ENCODE results near the gene MX2.

The MX2 gene

GRCh38 chr21:41346758-41347157 lies 15.1 kb upstream of the MX2 start:
- Histone ChIP-seq H4K20me1 (ENCODE audit: control insufficient read depth, insufficient read depth, low read depth, low read length) (no peaks in the 10 kb centered on the region), H3F3A (ENCODE audit: control insufficient read depth, insufficient read depth) (no peaks in the 10 kb centered on the region), H3K27me3 (ENCODE audit: control insufficient read depth, low read length) (peaks cover 6% of the 10 kb centered on the region), H3K4me2 (ENCODE audit: low read length) (no peak overlapping the region), H3K4me3 (ENCODE audit: low read length) (no peak overlapping the region), H3K4me1 (ENCODE audit: control insufficient read depth, low read length) (no peaks in the 10 kb centered on the region), H3K79me2 (ENCODE audit: control insufficient read depth, low read length) (no peaks in the 10 kb centered on the region), H3K9me2 (replicated peaks; ENCODE audit: control insufficient read depth, low read length) (no peaks in the 10 kb centered on the region), H3K36me3 (ENCODE audit: control insufficient read depth, low read length) (no peaks in the 10 kb centered on the region), H3K27ac (ENCODE audit: low read depth, low read length) (no peak overlapping the region), H3K9me3 (ENCODE audit: control insufficient read depth, insufficient read depth, low read length) (no peaks in the 10 kb centered on the region)
- TF ChIP-seq, protein P1, sequence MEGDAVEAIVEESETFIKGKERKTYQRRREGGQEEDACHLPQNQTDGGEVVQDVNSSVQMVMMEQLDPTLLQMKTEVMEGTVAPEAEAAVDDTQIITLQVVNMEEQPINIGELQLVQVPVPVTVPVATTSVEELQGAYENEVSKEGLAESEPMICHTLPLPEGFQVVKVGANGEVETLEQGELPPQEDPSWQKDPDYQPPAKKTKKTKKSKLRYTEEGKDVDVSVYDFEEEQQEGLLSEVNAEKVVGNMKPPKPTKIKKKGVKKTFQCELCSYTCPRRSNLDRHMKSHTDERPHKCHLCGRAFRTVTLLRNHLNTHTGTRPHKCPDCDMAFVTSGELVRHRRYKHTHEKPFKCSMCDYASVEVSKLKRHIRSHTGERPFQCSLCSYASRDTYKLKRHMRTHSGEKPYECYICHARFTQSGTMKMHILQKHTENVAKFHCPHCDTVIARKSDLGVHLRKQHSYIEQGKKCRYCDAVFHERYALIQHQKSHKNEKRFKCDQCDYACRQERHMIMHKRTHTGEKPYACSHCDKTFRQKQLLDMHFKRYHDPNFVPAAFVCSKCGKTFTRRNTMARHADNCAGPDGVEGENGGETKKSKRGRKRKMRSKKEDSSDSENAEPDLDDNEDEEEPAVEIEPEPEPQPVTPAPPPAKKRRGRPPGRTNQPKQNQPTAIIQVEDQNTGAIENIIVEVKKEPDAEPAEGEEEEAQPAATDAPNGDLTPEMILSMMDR (IDR thresholded peaks at IDR 0.05; ENCODE audit: low read depth, low read length, poor library complexity, severe bottlenecking), result no peak
- TF ChIP-seq EZH2phosphoT487 (IDR thresholded peaks at IDR 0.05; ENCODE audit: borderline replicate concordance, low read length), result no peak

- H3K36me3 ChIP-seq (ENCODE audit: control insufficient read depth, low read length), result no peaks in the 10 kb centered on the region
- H3K4me2 ChIP-seq (ENCODE audit: low read length), result no peak overlapping the region
- no peaks in the 10 kb centered on the region for H3K9me2 ChIP-seq (replicated peaks; ENCODE audit: control insufficient read depth, low read length)
- TF ChIP-seq, protein P1 (IDR thresholded peaks at IDR 0.05; ENCODE audit: low read depth, low read length, poor library complexity, severe bottlenecking), result no peak
- no peak for TF ChIP-seq EZH2phosphoT487 (IDR thresholded peaks at IDR 0.05; ENCODE audit: borderline replicate concordance, low read length)
- peaks cover 3% of the 10 kb centered on the region for H3K27me3 ChIP-seq (ENCODE audit: control insufficient read depth, low read length)
- H4K20me1 ChIP-seq (ENCODE audit: control insufficient read depth, insufficient read depth, low read depth, low read length), result no peaks in the 10 kb centered on the region
- no peaks in the 10 kb centered on the region for H3K79me2 ChIP-seq (ENCODE audit: control insufficient read depth, low read length)
- H3K4me3 ChIP-seq (ENCODE audit: low read length), result no peak overlapping the region
- H3K4me1 ChIP-seq (ENCODE audit: control insufficient read depth, low read length), result no peaks in the 10 kb centered on the region
- H3K27ac ChIP-seq (ENCODE audit: low read depth, low read length), result no peak overlapping the region
- H3F3A ChIP-seq (ENCODE audit: control insufficient read depth, insufficient read depth), result no peaks in the 10 kb centered on the region
- H3K9me3 ChIP-seq (ENCODE audit: control insufficient read depth, insufficient read depth, low read length), result no peaks in the 10 kb centered on the region
These were observed 13.4 kb upstream of the MX2 start for GRCh38 chr21:41348434-41348833.

GRCh38 chr21:41349126-41349525 lies 12.7 kb upstream of the MX2 start:
- H3K9me3 ChIP-seq (ENCODE audit: control insufficient read depth, insufficient read depth, low read length), result no peaks in the 10 kb centered on the region

More at GRCh38 chr21:41349126-41349525, 12.7 kb upstream of the MX2 start:
- Histone ChIP-seq H3K4me2 (ENCODE audit: low read length) (no peak overlapping the region), H3K27ac (ENCODE audit: low read depth, low read length) (no peak overlapping the region), H3K36me3 (ENCODE audit: control insufficient read depth, low read length) (no peaks in the 10 kb centered on the region), H3K79me2 (ENCODE audit: control insufficient read depth, low read length) (no peaks in the 10 kb centered on the region), H3K4me1 (ENCODE audit: control insufficient read depth, low read length) (no peaks in the 10 kb centered on the region), H3K9me2 (replicated peaks; ENCODE audit: control insufficient read depth, low read length) (no peaks in the 10 kb centered on the region), H4K20me1 (ENCODE audit: control insufficient read depth, insufficient read depth, low read depth, low read length) (no peaks in the 10 kb centered on the region), H3K4me3 (ENCODE audit: low read length) (no peak overlapping the region), H3F3A (ENCODE audit: control insufficient read depth, insufficient read depth) (no peaks in the 10 kb centered on the region), H3K27me3 (ENCODE audit: control insufficient read depth, low read length) (peaks cover 3% of the 10 kb centered on the region)
- TF ChIP-seq EZH2phosphoT487 (IDR thresholded peaks at IDR 0.05; ENCODE audit: borderline replicate concordance, low read length), result no peak
- TF ChIP-seq, protein P1 (IDR thresholded peaks at IDR 0.05; ENCODE audit: low read depth, low read length, poor library complexity, severe bottlenecking), result no peak

Measured in DOHH2 (cell line).